Hippocampal formation (tissue), 2 donors: ENCODE results near the gene SYT2.

Experiments
- DNase-seq, 2 donors: peaks; one replicate each; lab custom pipeline; 2025; lab: John Stamatoyannopoulos, UW

Gene SYT2

DNA sequence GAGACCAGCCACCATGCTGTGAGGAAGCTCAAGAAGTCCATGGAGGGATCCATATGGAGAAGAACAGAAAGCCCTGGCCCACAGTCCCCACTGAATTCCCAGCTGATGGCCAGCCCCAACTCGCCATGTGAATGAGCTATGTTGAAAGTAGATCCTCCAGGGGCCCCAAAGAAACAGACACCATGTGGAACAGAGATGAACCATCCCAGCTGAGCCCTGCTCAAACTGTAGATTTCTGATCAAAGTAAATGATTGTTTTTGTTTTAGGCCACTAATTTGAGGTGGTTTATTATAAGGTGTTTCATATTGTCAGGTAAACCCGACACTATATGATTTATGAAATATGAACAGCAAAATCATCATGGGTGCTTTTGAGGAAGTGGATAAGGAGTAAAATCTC lies 32.8 kb downstream of the SYT2 start:
- no peak for DNase-seq

DNA sequence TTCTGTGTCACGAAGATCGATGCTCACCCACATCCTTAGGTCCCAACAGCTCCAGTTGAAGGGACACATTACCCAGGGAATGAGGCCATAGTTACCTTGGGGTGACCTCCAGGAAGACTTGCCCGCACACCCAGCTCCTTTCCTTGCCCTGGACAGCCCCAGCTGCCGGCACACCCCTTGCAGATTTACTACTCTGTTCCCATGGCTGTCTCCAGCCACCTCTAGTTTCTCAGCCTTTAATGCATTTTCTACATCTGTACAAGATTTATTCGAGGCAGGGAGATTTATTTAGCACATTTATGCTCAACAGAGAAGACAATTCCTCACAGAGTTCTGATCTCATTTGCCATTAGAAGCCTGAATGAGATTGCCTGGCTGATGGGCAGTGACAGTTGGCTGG lies 36.7 kb downstream of the SYT2 start:
- DNase-seq, result no peak

DNA sequence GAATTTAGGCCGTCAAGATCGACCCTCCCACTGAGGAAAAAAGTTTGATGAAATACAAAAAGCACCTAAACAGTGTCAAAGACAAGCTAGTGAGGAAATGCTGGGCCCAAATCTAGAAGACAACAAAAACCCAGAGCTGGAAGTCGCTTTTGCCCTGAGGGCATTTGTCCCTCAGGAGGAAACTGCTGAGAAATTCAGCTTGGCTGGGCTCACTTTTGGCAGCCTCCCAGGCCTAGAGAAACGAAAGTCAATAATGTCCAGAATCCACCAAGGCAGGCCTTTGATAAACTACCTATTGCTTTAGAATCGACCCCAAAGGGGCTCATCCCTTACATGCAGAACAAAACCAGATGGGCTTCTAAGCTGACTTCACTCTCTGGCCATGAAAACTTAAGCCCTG lies 38.9 kb downstream of the SYT2 start:
- no peak for DNase-seq

DNA sequence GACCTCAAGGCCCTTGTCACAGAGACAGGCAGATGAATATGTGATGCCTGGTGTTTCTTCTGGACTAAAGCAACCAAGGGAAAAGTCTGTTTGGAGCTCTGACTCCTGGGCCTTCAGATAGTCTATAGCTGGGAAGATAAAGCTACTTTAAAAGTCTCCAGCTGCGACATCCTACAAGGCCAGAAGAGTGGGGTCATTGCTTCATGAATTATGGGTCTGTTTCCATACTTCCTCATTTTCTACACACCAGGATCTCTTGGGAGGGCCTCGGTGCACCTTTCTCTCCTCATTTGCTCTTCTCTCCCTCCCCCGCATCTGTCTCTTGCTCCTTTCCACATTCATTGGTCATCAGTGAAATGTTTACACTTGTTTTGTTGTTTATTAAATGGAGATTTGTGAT lies 44.8 kb downstream of the SYT2 start:
- DNase-seq, result no peak

DNA sequence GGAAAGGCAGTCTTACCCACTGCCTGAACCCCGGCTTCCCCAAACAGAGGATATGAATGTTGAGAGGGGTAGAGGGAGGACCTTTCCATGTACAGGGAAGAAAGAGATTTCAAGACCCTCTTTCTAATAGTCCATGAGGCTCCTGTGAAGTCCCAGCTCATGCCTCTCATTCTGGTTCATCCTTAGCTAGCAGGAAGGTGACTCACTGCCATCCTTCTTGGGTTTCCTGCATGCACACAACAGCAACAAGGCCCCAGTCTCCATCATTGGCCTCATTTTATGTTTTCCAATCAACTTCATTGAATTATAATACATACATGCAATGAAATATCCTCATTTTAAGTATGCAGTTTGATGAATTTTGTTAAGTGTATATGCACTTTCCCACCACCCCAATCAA lies 46.2 kb downstream of the SYT2 start:
- no peak for DNase-seq

DNA sequence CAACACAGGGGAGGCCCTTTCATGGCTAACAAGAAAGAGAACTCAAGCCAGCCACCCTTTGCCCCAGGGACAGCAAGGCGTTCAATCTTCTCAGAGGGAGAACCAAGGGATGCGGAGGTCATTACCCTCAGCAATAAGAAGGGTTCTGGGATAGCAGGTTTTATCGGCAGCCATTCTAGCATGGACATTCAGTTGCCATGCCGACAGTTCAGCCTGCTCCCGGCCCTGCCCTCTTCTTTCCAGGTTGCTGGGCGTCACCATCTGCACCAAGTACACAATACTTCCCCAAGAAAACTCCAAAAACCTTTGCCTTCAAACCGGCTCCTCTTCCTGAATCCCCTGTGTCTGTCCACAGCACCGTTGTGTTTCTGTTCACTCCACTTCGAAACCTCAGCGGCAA lies 47.1 kb downstream of the SYT2 start:
- DNase-seq, result no peak

DNA sequence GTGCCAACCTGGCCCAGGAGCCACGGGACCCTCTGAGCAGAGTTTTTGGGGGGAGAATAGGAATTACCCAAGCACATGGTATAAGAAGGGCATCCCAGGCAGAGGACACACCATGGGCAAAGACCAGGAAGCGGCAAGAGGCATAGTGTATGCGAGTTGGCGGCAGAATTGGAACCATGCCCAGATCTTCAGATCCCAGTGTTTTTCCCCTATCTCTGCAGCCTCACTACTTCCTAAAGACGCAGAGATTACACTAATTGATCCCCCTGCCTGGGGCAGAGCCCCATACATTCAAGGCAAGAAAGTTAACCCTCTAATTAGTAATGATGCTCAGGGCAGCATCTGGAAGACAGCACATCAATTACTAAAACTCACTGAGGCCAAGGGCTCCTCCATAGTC lies 48.2 kb downstream of the SYT2 start:
- no peak for DNase-seq

DNA sequence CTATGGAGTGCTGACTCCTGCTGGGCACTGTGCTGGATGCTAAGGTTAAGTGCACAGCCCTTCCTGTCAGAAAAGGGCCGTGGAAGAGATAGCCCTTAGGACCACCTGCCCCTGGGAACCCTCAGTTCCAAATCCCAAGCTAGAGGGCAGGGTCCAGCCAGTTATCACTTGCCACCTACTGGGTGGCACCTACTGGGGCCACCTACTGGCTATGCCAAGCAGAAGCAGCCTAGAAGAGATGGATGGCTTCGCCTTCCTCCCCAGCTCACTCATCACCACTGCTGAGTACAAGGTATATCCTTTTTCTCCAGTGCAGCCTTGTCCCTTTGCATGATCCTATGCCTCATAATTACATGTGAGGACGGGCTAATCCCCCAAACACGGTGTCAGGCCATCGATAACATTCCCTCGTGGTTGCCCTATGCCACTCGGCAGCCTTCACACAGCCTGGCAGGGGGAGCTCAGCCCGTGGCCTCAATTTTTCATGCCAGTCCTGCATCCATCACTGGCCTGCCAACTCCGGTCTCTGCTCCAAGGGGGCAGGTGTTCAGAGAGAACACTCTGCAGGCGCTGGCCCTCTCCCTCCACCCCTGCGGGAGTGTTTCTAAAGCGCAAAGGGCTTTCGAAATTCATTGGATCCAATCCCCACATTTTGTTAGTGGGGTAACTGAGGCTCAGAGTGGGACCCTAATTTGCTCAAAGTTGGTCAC lies 49.0 kb downstream of the SYT2 start:
- DNase-seq, result no peak

DNA sequence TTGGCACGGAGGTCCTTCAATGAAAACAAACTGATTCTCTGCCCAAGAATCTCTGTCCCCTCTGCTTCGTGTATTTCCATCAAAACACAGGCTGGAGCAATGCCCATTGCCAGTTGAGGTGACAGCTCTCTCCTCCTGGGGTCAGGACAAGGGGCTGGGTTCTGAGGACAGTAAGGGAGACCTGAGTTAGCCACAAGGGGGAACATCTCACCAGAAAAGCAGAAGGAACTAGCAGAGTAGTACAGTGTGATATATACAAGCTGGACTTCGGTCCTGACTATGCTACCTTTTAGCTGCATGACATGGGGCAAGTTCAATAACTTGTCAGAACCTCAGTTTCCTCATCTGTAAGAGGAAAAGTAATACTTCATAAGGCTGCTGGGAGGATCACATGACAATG lies 50.3 kb downstream of the SYT2 start:
- DNase-seq, result no peak

DNA sequence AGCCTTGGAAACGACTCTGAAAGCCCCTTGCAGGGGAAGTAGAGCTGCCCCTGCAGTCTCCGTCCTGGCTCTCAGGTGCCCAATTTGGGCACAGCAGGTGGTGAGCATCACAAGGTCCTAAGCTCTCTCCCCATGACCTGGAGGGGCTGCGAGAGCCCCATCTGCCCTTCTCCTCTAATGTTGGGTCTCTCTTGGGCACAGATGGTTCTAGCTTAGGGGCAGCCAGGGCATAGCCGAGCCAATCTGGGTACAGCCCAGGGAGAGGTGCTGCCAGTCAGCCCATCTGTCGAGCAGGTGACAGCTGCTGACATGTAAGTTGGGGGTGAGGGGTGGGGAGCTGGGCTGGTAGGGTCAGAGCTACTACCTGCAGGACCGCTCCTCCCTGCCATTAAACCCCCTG lies 50.7 kb downstream of the SYT2 start:
- DNase-seq, result no peak

DNA sequence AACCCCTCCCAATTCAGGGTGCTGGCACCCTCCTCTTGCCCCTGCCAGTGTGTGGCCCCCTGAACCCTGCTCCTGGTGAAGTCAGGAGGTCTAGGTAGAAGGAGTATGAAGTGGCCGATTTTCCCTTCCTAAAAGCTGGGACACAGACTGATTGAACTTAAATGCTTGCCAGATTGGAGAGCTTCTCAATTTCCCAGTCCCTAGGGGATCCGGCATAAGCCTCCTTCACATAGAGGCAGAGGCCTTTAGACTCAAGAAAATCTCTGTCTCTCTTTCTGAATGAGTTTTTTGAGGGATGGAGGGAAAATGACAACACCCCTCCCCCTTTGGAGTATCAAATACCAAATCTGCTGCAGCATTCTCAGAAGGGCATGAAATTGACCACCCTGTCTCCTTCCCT lies 51.5 kb downstream of the SYT2 start:
- no peak for DNase-seq

DNA sequence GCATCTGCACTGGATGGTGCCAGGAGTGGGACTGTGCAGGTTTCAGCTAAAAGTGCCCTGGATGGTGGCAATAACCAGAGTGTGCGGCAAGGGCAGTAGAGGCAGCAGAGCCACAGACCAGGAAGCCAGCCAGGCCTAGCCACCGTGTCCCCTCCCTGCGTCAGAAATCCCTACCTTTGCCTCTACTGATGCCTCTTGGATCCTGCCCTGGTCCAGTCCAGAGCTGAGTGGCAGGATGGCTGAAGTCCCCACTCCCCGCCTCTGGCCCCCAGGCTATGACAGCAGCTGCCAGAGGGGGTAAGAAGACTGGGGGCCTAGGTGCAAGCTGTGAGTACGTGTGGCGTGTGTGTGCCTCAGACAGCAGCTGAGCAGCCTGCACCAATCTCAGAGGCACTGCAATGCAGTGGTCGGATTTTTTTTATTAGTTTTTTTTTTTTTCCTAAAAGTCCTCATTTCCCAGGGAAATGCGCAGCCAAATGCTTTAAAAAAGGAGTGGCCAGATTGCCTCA lies 51.9 kb downstream of the SYT2 start:
- DNase-seq, result no peak

DNA sequence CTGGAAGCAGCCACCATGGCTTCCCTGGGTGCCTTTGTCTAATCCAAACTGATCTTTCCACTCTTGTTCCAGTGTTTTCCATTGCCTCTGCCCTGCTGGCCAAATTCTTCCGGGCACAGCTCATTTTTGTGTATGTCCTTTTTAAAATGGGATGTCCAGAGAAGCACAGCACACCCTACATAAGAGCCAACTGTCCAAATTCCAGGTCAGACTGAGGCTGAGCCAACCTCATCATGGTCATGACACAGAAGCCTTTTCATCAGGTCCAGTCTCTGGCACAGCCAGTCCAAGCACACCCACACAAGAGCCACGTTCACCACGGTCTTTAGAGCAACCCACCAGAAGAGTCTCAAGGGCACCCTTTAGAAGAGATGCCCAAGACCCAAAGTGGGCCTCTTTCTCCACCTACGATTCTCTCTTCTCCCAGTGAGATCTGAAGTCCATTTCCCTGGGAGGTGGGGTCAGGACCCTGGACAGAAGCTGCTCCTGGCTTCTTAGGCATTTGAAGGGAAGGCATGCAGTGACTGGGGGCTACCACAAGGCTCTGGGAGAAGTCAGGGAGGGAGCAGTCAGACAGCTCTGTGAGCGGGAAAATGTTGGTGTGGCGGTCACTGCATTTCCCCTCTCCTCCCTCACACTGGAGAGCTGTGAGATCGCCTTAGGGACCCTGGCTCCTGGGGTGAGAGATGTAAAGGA lies 53.2 kb downstream of the SYT2 start:
- DNase-seq, result no peak

DNA sequence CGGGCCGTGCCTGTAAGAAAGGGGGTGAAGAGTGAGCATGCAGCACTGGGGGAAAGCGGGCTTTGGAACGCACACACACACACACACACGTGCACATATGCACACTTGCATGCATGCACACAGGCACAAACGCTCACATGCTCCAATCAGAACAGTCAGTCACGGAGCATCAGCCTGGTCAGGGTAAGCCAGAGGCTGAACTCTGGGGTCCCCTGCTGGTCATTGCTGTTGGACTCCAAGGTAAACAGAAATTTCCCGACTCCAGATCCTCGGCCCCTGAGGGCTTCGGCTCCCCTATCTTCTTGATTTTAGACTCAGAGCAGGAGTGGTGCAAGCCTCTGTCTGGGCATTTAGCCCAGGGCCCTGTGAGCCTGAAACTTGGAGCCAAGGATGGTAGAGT lies 54.2 kb downstream of the SYT2 start:
- no peak for DNase-seq

DNA sequence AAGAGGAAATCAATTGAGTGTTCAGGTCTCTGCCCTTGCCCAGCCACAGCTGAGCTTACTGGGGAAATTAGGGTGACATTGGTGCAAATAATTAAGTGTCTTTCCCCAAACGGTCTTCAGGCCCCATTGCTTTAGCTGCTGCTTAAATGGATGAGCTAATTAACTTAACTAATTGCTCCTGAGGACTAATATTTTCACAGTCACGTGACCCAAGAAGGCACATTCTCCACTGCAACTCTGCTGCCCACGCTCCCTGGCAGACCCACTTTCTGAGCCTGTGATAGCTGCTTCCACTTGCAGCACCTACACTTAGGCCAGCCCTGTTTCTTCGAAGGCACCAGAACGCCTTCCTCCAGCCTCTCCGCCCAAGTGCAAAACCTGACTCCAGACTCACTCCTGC lies 56.2 kb downstream of the SYT2 start:
- no peak for DNase-seq

DNA sequence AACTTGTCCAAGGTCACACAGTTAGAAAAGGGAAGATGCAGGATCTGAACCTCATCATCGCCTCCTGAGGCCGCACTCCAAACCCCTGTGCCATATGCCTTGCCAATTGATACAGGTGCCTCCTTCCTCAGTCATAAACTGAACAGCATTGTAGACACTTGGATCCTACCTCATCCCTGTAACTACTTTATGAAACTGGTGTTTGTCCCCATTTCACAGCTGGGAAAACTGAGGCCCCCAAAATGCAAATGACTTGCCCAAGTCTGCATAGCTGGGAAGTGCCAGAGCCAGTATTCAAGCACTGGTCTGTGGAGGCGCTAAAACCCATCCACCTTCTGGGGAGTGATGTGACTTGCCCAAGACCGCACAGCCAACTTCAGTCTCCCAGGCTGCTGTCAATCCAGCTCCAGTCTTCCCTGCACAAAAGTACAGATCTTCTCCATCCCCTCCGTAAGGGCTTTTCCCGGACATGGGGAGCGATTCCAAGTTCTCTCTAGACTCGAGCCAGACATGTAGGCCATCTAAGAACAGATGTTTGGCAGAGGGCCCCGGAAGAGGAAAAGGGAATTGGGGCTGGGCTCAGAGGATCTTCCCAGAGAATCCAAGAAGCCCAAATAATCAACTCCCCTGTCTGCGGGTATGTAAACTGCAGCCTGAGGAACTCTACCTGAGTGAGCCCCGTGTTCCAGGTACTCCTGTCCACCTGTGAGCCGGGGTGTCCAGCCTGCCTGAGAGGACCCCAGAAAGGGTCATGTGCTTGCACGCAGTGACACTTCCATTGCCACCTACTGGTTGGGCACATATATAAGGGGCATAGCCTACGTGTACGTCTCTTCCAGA lies 60.5 kb downstream of the SYT2 start:
- DNase-seq, result no peak

DNA sequence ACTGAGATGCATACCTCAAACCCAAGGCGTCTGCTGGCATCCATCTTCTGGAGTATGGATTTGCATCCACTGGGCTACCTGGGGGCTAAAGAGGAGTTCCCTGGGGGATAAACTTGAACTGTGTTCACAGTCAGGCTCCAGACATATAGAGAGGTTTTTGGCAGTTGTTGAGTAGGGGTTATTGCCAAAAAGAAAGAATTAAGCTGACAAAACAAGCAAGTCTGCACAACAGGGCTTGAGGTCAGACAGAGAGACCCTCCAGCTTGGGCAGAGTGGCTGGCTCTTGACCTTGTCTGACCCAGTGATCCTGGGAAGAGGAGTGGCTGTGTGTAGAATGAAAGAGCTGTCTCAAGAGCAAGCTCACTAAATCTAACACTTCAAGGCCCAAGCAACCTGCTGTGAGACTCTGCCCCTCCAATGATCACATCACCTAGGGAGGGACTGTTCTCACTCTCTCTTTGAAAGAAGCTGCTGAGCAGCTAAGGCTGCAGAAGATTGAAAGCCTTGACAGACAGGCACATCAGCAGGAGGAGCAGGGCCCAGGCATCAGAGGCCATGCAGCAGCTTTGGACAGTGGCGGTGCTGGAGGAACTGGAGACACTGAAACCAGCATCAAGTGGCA lies 61.5 kb downstream of the SYT2 start:
- no peak for DNase-seq

DNA sequence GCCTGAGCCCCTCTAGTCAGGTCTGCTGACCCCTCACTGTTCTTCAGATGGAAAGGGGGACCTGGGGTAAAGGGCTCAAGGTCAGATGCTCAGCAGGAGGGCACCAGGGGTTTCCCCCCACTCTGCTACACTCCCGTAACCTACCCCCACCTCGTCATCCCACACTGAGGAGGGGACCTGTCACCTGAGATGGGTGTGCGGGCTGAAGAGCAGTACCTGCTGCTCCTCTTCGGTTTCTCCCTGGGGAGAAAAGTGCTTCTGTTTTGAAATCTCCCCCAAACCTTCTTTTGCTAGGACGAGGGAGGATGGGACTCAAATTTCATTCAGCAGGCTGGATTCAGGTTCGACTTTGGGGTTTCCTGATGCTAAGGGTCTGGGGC lies 65.2 kb downstream of the SYT2 start:
- DNase-seq, result no peak

DNA sequence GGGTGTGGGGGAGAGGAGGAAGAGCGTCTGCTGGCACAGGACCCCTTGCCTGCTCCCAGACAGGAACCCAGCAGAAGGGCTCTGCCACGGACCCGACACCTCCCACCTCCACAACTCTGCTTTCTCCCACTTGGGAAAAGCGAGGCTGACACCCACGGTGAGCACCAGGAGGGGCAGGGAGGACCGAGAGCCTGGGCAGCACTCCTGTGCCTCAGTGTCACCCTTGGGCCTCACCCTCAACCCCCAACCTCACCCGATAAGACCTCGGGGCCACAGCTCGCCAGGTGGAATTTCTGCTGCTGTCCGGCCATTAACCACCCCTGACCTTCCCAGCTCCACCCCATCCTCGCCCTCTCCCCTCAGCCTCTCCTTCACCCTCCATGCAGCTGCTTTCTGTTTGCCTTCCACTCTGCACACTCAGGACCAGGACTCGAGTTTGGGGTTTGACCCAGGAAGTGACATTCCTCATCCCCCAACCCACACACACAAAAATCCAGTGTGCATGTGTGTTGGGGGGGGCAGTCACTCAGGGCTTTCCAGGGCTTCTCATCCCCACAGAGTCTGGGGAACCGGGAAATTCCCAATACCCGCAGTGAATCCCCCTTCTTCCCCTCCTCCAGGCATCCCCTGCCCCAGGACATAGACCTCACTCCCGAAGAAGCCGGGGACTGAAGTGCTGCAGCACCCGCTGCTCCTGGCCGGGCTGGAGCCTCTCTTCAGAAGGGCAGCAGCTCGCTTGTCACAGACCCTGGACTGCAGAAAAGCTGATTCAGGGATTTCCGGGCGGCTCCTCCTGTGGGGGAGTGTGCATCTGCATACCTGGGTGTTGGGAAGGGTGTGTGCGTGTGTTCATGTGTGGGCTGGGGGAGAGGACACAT lies 65.8 kb downstream of the SYT2 start:
- DNase-seq, result no peak

DNA sequence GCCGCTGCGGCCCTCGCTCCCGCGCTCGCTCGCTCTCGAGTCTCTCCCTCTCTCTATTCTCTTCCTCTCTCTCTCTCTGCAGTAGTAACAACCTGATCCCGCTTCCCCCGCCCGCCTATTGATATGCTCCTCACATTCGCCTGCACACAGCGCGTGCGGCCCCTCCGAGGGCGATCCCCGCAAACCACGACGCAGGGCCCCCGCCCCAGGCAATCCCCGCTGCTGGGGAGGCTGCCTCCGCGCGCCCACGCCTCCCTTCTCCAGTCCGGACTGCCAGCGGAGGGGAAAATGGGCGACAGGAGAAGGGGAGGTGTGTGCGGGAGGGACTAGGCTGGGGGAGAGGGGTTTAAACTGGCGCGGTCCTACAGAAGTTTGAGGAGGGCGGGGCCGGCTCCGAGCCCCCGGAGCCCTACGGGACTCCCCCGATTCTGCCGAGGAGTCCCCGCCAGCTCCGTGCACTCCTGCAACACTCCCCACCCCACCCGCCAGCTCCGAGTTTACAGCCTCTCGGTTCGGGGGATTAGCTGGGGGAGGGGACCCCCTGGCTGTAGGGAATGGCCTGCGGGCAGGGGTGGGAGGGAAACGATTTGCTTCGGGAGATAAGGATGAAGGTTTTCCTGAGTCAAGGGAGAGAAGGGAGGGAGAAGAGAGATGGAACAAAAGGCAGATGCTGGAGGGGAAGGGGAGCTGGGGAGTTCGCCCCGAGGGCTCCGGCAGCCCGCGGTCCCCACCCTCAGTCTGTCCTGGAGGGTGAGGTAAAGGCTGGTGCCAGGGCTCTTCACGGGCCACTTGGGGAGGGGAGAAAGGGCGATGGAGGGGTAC lies 66.6 kb downstream of the SYT2 start:
- DNase-seq, result no peak
